ENCODE results near the gene GORAB. TPM values are rescaled to one million over a fixed set of nuclear protein-coding genes. Genes with fewer than 3 reads are reported as not detected.

GORAB gene
- total and polyA plus RNA-seq, 9 donors = 9.1 to 24.0 (median 12.0) TPM

DNA sequence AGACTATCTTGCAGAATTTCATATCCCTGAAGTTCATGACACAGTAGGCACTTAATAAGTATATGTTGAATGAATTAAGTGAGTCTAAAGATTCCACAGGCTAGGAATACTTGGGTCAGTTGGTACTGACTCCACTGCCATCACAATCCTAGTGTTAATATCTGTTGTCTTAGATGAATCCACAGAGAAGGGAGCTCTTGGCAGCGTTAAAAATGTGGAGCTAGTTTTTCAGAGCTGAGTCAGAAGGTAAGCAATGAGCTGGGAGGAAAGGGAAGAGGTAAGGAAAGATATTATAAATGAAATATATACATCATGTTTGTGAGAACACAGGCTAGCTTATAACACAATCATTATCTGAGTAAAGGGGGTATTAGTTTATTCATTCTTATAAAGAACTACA is 21.8 kb upstream of the GORAB start:
- intact Hi-C loops (cut with DNase I) = no loop called here
- H3K4me1 ChIP-seq (ENCODE audit: insufficient read depth) = no peaks in the 10 kb centered on the region
- H3K9me3 ChIP-seq = no peaks in the 10 kb centered on the region
- no peaks in the 10 kb centered on the region for H3K36me3 ChIP-seq
- no peak overlapping the region for H3K27ac ChIP-seq
- 88 to 93% (median 93%) methylated on average over 1 of the region's 1 CpG for WGBS, 3 donors
- H3K4me3 ChIP-seq = no peak overlapping the region
- H3K27me3 ChIP-seq = no peaks in the 10 kb centered on the region
- DNase-seq = no peak
- TF ChIP-seq POLR2A (IDR thresholded peaks at IDR 0.05) = no peak
- TF ChIP-seq, protein P1, sequence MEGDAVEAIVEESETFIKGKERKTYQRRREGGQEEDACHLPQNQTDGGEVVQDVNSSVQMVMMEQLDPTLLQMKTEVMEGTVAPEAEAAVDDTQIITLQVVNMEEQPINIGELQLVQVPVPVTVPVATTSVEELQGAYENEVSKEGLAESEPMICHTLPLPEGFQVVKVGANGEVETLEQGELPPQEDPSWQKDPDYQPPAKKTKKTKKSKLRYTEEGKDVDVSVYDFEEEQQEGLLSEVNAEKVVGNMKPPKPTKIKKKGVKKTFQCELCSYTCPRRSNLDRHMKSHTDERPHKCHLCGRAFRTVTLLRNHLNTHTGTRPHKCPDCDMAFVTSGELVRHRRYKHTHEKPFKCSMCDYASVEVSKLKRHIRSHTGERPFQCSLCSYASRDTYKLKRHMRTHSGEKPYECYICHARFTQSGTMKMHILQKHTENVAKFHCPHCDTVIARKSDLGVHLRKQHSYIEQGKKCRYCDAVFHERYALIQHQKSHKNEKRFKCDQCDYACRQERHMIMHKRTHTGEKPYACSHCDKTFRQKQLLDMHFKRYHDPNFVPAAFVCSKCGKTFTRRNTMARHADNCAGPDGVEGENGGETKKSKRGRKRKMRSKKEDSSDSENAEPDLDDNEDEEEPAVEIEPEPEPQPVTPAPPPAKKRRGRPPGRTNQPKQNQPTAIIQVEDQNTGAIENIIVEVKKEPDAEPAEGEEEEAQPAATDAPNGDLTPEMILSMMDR (IDR thresholded peaks at IDR 0.05) = no peak
- no peak for TF ChIP-seq EP300 (IDR thresholded peaks at IDR 0.05)

DNA sequence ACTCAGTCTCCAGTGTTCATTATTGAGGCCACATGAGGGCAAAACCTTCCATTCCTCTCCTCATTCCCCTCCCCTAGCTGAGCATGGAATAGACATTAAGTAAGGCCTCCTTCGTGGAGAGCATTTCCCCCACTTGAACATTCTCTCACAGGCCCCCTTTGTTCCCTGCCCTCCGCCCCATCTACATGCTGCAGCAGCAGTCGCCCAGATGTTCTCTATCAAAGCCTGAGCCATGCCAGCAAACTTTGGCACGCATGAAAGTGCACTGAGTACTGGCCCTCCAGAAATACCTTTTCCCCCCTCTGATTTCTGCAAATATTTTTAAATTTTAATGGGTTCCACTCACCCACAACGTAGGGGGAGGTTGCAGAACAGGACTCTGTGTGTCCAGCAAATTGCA is 20.9 kb upstream of the GORAB start:
- intact Hi-C loops (cut with DNase I) = no loop called here
- TF ChIP-seq EP300 (IDR thresholded peaks at IDR 0.05) = no peak
- TF ChIP-seq, protein P1 (IDR thresholded peaks at IDR 0.05) = no peak
- no peak for TF ChIP-seq POLR2A (IDR thresholded peaks at IDR 0.05)
- H3K27ac ChIP-seq = no peak overlapping the region
- H3K36me3 ChIP-seq = no peaks in the 10 kb centered on the region
- no peaks in the 10 kb centered on the region for H3K4me1 ChIP-seq (ENCODE audit: insufficient read depth)
- no peaks in the 10 kb centered on the region for H3K9me3 ChIP-seq
- H3K27me3 ChIP-seq = no peaks in the 10 kb centered on the region
- 41 to 46% (median 43%) methylated on average over 5 of the region's 5 CpGs for WGBS, 3 donors
- H3K4me3 ChIP-seq = no peak overlapping the region
- peak in 2 of 5 donors; percentile 15 to 46 for DNase-seq

DNA sequence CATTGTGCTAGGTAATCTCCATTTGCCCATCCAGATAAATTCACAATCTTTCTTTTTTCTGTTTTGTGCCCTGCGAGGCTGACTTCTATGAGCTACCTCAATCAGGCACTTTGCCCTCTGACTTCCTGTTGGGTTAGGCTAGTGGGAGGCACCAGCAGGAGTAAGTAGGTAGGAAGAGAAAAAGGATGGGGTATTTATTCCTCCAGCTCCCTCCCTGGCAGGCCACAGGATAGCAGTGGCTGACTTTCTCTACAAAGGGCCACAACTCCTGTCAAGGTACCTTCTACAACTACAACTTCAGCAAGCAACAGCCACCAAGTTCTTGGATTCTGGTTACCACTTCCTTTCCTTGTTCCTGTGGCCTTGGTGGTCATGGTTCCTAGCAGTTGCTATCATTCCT is 18.8 kb upstream of the GORAB start:
- 37 to 98% (median 41%) methylated on average over 1 of the region's 1 CpG for WGBS, 3 donors
- H3K27ac ChIP-seq = no peak overlapping the region
- intact Hi-C loops (cut with DNase I) = no loop called here
- TF ChIP-seq, protein P1 (IDR thresholded peaks at IDR 0.05) = no peak
- TF ChIP-seq EP300 (IDR thresholded peaks at IDR 0.05) = no peak
- no peak for TF ChIP-seq POLR2A (IDR thresholded peaks at IDR 0.05)
- H3K9me3 ChIP-seq = no peaks in the 10 kb centered on the region
- H3K4me1 ChIP-seq (ENCODE audit: insufficient read depth) = no peaks in the 10 kb centered on the region
- no peaks in the 10 kb centered on the region for H3K36me3 ChIP-seq
- H3K27me3 ChIP-seq = no peaks in the 10 kb centered on the region
- DNase-seq = no peak
- H3K4me3 ChIP-seq = no peak overlapping the region

DNA sequence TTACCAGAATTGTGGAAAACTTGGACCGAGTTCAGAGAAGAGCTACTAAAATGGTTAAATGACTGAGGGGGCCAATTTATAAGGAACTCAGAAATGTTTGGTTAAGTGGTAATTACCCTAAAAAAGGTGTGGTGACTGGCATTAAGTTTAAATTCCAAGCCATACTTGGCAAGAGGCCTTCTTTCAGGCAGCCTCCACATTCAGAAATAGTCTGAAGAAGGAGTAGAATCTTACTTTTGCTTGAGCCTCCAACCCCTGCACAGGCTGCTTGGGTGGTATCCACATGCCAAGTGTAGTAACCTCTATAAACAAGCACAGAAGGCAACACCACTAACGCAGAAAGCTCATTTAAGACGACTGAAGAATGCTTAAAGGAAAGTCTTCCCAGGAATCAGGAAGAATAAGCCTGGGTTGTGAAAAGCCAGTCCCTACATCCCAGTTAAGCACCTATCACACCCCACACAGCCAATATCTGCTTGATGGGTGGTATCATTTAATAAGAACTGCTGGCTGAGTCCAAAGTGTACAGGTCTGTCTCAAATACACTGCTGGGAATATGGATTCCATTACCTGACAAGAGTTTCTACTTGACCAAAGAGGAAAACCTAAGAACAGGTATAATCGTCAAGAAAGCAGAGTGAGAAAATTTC is 13.7 kb upstream of the GORAB start:
- TF ChIP-seq POLR2A (IDR thresholded peaks at IDR 0.05) = no peak
- 80 to 89% (median 84%) methylated on average over 4 of the region's 4 CpGs for WGBS, 3 donors
- H3K4me3 ChIP-seq = no peak overlapping the region
- H3K27ac ChIP-seq = no peak overlapping the region
- no peaks in the 10 kb centered on the region for H3K27me3 ChIP-seq
- no peaks in the 10 kb centered on the region for H3K9me3 ChIP-seq
- DNase-seq = no peak
- H3K4me1 ChIP-seq (ENCODE audit: insufficient read depth) = no peaks in the 10 kb centered on the region
- no peaks in the 10 kb centered on the region for H3K36me3 ChIP-seq
- intact Hi-C loops (cut with DNase I) = no loop called here

DNA sequence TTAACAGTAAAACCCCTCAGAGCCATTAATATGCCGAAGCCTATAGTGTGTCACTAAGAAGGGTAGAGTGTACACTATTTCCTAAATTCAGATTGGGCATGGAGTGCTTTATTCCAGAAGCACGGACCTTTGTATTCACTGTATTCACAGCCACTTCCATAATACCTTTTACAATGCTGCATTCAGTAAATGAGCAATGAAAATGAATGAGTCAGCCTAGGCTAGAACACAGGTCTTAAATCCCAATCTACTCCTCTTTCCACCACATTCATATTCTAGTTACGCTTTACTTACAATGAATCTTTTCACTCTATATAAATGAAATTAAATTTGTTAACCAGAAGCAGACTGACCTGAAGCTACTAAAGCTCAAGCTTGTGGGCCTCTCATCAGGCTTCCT is 13.0 kb upstream of the GORAB start:
- Histone ChIP-seq H3K4me3 (no peak overlapping the region), H3K27me3 (no peaks in the 10 kb centered on the region), H3K4me1 (ENCODE audit: insufficient read depth) (no peaks in the 10 kb centered on the region), H3K27ac (no peak overlapping the region), H3K9me3 (no peaks in the 10 kb centered on the region), H3K36me3 (no peaks in the 10 kb centered on the region)
- TF ChIP-seq POLR2A (IDR thresholded peaks at IDR 0.05) (no peak), EP300 (IDR thresholded peaks at IDR 0.05) (no peak)
- TF ChIP-seq, protein P1 (IDR thresholded peaks at IDR 0.05) = no peak
- DNase-seq = no peak
- WGBS, 3 donors = 91 to 95% (median 93%) methylated on average over 3 of the region's 3 CpGs
- intact Hi-C loops (cut with DNase I) = no loop called here
